ENCODE data around the gene USP44. TPM values are rescaled to one million over a fixed set of nuclear protein-coding genes. Genes with fewer than 3 reads are reported as not detected.

USP44 gene
- total and polyA plus RNA-seq, 2 of the 13 experiments (the other 11 are each of a cell fraction or from before 2014, with no cell fraction given) = 0.05 to 0.07 TPM

DNA sequence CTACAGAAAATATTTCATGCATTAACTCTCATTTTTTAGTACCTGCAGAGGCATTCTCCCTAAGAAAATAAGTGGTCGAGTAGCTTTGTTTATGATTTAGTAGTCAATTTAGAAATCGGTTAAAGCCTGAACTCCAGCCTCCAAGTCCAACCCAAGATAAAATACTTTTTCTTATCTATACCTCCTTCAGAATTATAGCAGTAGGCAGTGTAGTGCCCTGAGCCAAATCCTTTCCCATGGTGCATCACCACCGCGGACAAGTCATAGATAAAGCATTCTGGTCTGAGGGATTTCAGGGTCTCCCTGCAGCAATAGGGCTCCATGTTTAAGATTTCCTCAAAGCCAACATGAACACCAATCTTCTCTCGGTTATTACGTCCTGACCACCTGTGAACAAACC lies 30.5 kb downstream of the USP44 start:
- no TSS peak for BruUV-seq (replicated peaks)
- no peaks in the 10 kb centered on the region for H3K4me1 ChIP-seq (ENCODE audit: insufficient read depth, low read length)
- H3K9me3 ChIP-seq (ENCODE audit: low read length) = no peaks in the 10 kb centered on the region
- no peaks in the 10 kb centered on the region for H3K79me2 ChIP-seq (ENCODE audit: insufficient read depth, low read length)
- ATAC-seq (no peak), FAIRE-seq (no peak), DNase-seq (ENCODE audit: low spot score) (no peak)
- CTCF ChIA-PET (ENCODE audit: low intra/inter-chr PET ratio, low total read pairs) = no interaction called here
- no peak overlapping the region for H3K9ac ChIP-seq (ENCODE audit: insufficient read depth, low read depth, low read length)
- no peak overlapping the region for H3K27ac ChIP-seq (ENCODE audit: extremely low read length, insufficient read depth, low read length)
- H3K4me2 ChIP-seq (ENCODE audit: low read depth, low read length) = no peak overlapping the region
- no peaks in the 10 kb centered on the region; a peak in 1 of 5 replicates for H3K27me3 ChIP-seq (ENCODE audit: control insufficient read depth in 1 of 2, insufficient read depth in 2 of 2, low read length in 2 of 2)
- WGBS (ENCODE audit: low lambda C conversion rate) = 62% methylated on average over 6 of the region's 6 CpGs
- no peaks in the 10 kb centered on the region for H3K36me3 ChIP-seq (replicated peaks in 1 of 2; ENCODE audit: control insufficient read depth in 1 of 2, insufficient read depth in 2 of 2, low read length in 2 of 2)
- in situ Hi-C loops (cut with HindIII; ENCODE audit: extremely low pct_ligation_motif_present, low pct_unique_long_range_greater_than_20kb) = loop anchor here (10.0 kb wide), 1 partner anchor 166 kb away; no protein-coding TSS in a partner anchor
- POLR2A ChIA-PET = no interaction called here
- intact Hi-C loops (cut with micrococcal nuclease; ENCODE audit: unreplicated experiment) = no loop called here
- H3K4me3 ChIP-seq (replicated peaks in 1 of 3; ENCODE audit: insufficient read depth in 1 of 3, low read depth in 2 of 3, low read length in 3 of 3) = no peak overlapping the region
- H4K20me1 ChIP-seq (ENCODE audit: insufficient read depth, low read length) = no peaks in the 10 kb centered on the region
- no peak overlapping the region for H2AFZ ChIP-seq (ENCODE audit: low read length)
- no peak for TF ChIP-seq ZBTB38 (CRISPR knock-in tag; IDR thresholded peaks at IDR 0.05)
- TF ChIP-seq MIER3 (CRISPR knock-in tag; IDR thresholded peaks at IDR 0.05; ENCODE audit: borderline replicate concordance) = no peak
- TF ChIP-seq PAWR (CRISPR knock-in tag; IDR thresholded peaks at IDR 0.05; ENCODE audit: borderline replicate concordance) = no peak
- TF ChIP-seq, protein P1, sequence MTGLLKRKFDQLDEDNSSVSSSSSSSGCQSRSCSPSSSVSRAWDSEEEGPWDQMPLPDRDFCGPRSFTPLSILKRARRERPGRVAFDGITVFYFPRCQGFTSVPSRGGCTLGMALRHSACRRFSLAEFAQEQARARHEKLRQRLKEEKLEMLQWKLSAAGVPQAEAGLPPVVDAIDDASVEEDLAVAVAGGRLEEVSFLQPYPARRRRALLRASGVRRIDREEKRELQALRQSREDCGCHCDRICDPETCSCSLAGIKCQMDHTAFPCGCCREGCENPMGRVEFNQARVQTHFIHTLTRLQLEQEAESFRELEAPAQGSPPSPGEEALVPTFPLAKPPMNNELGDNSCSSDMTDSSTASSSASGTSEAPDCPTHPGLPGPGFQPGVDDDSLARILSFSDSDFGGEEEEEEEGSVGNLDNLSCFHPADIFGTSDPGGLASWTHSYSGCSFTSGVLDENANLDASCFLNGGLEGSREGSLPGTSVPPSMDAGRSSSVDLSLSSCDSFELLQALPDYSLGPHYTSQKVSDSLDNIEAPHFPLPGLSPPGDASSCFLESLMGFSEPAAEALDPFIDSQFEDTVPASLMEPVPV (CRISPR knock-in tag; IDR thresholded peaks at IDR 0.05) = no peak
- no peak for TF ChIP-seq DNMT1 (CRISPR knock-in tag; IDR thresholded peaks at IDR 0.05)
- TF ChIP-seq, protein P2, sequence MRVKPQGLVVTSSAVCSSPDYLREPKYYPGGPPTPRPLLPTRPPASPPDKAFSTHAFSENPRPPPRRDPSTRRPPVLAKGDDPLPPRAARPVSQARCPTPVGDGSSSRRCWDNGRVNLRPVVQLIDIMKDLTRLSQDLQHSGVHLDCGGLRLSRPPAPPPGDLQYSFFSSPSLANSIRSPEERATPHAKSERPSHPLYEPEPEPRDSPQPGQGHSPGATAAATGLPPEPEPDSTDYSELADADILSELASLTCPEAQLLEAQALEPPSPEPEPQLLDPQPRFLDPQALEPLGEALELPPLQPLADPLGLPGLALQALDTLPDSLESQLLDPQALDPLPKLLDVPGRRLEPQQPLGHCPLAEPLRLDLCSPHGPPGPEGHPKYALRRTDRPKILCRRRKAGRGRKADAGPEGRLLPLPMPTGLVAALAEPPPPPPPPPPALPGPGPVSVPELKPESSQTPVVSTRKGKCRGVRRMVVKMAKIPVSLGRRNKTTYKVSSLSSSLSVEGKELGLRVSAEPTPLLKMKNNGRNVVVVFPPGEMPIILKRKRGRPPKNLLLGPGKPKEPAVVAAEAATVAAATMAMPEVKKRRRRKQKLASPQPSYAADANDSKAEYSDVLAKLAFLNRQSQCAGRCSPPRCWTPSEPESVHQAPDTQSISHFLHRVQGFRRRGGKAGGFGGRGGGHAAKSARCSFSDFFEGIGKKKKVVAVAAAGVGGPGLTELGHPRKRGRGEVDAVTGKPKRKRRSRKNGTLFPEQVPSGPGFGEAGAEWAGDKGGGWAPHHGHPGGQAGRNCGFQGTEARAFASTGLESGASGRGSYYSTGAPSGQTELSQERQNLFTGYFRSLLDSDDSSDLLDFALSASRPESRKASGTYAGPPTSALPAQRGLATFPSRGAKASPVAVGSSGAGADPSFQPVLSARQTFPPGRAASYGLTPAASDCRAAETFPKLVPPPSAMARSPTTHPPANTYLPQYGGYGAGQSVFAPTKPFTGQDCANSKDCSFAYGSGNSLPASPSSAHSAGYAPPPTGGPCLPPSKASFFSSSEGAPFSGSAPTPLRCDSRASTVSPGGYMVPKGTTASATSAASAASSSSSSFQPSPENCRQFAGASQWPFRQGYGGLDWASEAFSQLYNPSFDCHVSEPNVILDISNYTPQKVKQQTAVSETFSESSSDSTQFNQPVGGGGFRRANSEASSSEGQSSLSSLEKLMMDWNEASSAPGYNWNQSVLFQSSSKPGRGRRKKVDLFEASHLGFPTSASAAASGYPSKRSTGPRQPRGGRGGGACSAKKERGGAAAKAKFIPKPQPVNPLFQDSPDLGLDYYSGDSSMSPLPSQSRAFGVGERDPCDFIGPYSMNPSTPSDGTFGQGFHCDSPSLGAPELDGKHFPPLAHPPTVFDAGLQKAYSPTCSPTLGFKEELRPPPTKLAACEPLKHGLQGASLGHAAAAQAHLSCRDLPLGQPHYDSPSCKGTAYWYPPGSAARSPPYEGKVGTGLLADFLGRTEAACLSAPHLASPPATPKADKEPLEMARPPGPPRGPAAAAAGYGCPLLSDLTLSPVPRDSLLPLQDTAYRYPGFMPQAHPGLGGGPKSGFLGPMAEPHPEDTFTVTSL (CRISPR knock-in tag; IDR thresholded peaks at IDR 0.05; ENCODE audit: borderline replicate concordance) = no peak
- TF ChIP-seq, protein P3, sequence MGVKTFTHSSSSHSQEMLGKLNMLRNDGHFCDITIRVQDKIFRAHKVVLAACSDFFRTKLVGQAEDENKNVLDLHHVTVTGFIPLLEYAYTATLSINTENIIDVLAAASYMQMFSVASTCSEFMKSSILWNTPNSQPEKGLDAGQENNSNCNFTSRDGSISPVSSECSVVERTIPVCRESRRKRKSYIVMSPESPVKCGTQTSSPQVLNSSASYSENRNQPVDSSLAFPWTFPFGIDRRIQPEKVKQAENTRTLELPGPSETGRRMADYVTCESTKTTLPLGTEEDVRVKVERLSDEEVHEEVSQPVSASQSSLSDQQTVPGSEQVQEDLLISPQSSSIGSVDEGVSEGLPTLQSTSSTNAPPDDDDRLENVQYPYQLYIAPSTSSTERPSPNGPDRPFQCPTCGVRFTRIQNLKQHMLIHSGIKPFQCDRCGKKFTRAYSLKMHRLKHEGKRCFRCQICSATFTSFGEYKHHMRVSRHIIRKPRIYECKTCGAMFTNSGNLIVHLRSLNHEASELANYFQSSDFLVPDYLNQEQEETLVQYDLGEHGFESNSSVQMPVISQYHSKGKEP (CRISPR knock-in tag; IDR thresholded peaks at IDR 0.05) = no peak
- TF ChIP-seq, protein P4, sequence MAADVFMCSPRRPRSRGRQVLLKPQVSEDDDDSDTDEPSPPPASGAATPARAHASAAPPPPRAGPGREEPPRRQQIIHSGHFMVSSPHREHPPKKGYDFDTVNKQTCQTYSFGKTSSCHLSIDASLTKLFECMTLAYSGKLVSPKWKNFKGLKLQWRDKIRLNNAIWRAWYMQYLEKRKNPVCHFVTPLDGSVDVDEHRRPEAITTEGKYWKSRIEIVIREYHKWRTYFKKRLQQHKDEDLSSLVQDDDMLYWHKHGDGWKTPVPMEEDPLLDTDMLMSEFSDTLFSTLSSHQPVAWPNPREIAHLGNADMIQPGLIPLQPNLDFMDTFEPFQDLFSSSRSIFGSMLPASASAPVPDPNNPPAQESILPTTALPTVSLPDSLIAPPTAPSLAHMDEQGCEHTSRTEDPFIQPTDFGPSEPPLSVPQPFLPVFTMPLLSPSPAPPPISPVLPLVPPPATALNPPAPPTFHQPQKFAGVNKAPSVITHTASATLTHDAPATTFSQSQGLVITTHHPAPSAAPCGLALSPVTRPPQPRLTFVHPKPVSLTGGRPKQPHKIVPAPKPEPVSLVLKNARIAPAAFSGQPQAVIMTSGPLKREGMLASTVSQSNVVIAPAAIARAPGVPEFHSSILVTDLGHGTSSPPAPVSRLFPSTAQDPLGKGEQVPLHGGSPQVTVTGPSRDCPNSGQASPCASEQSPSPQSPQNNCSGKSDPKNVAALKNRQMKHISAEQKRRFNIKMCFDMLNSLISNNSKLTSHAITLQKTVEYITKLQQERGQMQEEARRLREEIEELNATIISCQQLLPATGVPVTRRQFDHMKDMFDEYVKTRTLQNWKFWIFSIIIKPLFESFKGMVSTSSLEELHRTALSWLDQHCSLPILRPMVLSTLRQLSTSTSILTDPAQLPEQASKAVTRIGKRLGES (CRISPR knock-in tag; IDR thresholded peaks at IDR 0.05; ENCODE audit: borderline replicate concordance) = no peak
- TF ChIP-seq, protein P5, sequence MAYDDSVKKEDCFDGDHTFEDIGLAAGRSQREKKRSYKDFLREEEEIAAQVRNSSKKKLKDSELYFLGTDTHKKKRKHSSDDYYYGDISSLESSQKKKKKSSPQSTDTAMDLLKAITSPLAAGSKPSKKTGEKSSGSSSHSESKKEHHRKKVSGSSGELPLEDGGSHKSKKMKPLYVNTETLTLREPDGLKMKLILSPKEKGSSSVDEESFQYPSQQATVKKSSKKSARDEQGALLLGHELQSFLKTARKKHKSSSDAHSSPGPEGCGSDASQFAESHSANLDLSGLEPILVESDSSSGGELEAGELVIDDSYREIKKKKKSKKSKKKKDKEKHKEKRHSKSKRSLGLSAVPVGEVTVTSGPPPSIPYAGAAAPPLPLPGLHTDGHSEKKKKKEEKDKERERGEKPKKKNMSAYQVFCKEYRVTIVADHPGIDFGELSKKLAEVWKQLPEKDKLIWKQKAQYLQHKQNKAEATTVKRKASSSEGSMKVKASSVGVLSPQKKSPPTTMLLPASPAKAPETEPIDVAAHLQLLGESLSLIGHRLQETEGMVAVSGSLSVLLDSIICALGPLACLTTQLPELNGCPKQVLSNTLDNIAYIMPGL (CRISPR knock-in tag; IDR thresholded peaks at IDR 0.05; ENCODE audit: borderline replicate concordance in 1 of 2, low read depth in 1 of 2) = no peak

Measured in HepG2 (cell line).